T-helper 22 cell (primary cell): ENCODE results near the gene GP1BA.

Experiments used
- DNase-seq: peaks from one replicate; pipeline ENCODE4 v3.0.0-alpha.2; 2020; ENCODE audit warnings: low read depth

GP1BA gene

GRCh38 chr17:4931963-4932362 lies at the start of gene GP1BA:
Gene GP1BA, plus strand, starts transcription at chr17:4932277. Its CDS starts 328 bp downstream, at chr17:4932605.
- no peak for DNase-seq

DNA sequence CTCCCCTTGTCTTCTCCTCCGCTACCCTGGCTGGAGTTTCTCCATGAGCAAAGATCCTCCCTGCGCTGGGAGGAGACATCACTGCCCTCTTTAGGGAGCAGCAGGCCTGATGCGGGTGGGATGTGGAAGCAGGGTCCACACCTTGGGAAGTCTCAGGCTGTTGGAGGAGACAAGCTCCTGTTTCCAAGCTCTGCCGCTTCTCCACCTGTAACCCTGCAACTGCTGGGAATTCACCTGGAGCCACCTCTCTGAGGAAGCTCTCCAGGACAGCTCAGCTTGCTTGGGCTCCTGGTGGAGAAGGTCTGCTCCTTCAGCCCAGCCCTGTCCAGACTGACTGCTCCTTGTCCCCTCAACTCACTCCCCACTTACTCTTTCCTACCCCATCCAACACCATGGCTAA lies 47.6 kb upstream of the GP1BA start:
- DNase-seq: no peak

- DNase-seq: no peak
These were observed 45.2 kb upstream of the GP1BA start for GRCh38 chr17:4886830-4887229.

DNA sequence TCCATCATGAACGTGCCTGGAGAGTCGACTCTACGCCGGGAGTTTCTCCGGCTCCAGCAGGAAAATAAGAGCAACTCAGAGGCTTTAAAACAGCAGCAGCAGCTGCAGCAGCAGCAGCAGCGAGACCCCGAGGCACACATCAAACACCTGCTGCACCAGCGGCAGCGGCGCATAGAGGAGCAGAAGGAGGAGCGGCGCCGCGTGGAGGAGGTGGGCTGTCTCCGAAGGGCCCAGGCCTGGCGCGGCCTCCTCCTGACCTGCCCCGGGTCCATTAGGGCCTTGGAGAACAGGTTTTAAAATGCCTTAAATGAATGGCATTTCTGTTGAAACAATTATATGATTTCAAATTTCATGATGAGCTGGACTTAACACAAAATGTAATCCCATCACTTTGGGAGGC lies 44.5 kb upstream of the GP1BA start:
- no peak for DNase-seq

- DNase-seq: no peak
These were observed 40.4 kb upstream of the GP1BA start for GRCh38 chr17:4891411-4892410.

- no peak for DNase-seq
These were observed 39.4 kb upstream of the GP1BA start for GRCh38 chr17:4892499-4893221.

DNA sequence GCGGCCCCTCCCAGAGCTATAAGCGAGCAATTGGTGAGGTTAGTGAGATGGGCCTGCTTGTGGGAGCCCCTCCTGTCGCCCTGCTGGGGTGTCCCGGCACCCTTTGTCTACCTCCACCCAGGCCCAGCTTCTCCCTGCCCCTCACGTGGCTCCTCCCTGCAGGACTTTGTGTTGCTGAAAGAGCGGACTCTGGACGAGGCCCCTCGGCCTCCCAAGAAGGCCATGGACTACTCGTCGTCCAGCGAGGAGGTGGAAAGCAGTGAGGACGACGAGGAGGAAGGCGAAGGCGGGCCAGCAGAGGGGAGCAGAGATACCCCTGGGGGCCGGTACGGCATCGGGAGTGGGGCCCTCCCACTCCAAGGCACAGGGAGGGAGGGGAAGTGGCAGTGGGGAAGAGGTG lies 38.8 kb upstream of the GP1BA start:
- DNase-seq: no peak

DNA sequence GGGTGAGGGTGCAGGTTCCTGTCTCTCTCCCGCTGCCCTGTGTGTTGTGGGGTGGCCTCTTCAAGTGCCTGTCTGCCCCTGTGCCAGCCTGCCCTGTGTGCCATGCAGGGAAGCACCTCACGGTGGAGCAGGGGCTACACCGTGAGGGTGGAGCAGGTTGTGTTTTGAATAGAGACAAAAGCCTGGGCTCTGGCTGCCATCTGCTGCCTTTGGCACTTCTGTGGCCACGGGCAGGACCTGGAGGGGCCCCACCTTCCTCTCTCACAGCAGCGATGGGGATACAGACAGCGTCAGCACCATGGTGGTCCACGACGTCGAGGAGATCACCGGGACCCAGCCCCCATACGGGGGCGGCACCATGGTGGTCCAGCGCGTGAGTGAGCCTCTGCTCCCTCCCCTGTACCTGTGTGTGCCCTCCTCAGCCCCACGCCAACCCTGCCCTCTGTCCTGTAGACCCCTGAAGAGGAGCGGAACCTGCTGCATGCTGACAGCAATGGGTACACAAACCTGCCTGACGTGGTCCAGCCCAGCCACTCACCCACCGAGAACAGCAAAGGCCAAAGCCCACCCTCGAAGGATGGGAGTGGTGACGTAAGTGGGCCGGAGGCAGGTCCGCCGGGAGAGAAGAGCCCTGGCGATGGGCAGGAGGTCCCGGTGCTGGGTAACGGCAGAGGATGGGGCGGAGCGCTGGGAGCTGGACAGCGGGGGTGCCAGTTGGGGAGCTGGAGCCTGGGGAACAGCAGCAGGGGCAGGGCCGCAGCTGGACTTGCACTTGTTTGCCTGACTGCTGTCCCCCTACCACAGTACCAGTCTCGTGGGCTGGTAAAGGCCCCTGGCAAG lies 38.1 kb upstream of the GP1BA start:
- DNase-seq: no peak

- DNase-seq: no peak
These were observed 37.0 kb upstream of the GP1BA start for GRCh38 chr17:4895121-4895520.

- no peak for DNase-seq
These were observed 36.3 kb upstream of the GP1BA start for GRCh38 chr17:4895657-4896331.

DNA sequence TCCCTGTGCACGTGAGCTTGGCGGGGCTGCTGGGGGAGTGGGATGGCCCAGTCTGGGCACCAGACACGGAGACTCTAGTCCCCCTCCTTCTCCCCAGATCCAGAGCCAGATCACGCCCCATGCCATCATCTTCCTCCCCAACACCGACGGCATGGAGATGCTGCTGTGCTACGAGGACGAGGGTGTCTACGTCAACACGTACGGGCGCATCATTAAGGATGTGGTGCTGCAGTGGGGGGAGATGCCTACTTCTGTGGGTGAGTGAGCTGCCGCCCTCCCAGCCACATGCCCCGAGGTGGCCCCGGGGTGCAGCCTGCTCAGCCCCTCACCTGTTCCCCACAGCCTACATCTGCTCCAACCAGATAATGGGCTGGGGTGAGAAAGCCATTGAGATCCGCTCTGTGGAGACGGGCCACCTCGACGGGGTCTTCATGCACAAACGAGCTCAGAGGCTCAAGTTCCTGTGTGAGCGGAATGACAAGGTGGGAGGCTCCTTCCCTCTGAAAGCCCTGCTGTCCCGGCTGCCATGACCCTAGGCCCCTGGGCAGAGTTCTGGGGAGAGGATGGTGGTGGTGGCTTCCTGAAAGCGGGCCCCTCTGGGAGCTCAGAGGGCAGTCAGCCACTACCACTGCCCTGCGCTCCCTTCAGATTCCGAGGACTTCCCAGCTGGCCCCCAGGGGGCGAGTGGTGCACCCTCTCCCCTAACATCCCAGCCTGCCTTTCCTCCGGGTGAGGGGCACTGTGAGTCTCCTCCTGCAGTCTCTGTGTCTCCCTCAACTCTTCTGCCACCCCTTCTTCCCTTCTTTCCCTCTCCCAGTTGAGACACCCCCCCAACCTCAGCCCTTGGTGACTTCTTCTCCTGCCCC lies 35.5 kb upstream of the GP1BA start:
- DNase-seq: no peak

- DNase-seq: no peak
These were observed 34.8 kb upstream of the GP1BA start for GRCh38 chr17:4897198-4897687.

- DNase-seq: no peak
These were observed 34.3 kb upstream of the GP1BA start for GRCh38 chr17:4897785-4898184.

- no peak for DNase-seq
These were observed 33.7 kb upstream of the GP1BA start for GRCh38 chr17:4898351-4898750.

GRCh38 chr17:4898927-4899326 lies 33.1 kb upstream of the GP1BA start:
- DNase-seq: peak; percentile 18

- DNase-seq: peak; percentile 94
These were observed 32.5 kb upstream of the GP1BA start, which contains the start of gene C17orf107 for GRCh38 chr17:4899341-4900230. Gene C17orf107, plus strand, starts transcription at chr17:4899536. Its CDS starts 227 bp downstream, at chr17:4899763.

DNA sequence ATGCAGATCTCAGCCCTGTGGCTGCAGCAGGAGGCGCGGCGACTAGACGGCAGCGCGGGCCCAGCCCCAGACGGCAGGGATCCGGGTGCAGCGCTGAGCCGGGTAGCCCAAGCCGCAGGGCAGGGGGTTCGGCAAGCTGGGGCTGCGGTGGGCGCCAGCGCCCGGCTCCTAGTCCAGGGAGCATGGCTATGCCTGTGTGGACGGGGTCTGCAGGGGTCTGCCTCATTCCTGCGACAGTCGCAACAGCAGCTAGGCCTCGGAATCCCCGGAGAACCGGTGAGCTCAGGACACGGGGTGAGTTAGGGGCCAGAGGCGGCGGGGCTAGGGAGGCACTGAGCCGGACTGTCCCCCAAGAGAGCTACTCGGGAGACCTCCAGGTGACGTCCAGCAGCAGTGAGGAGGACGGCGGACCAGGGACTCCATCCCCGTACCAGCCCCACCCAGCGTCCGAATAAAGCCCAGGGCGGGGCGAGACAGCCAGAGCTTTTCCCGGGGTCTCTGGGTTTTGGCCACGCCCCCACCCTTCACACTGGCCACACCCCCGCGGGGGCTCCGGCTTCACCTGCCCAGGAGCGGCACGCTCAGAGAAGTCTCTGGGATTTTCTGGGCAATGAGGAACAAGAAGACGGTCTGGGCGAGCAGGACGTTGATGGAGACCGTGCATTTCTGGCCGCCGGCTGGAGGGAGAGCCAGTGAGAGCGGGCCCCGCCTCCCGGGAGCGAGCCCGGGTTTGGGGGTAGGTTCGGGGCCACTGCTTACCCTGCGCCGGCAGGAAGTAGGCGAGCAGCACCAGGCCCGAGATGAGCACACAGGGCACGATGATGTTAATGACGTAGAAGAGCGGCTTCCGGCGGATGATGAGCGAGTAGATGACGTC lies 31.6 kb upstream of the GP1BA start:
- DNase-seq: peak; percentile 59

- no peak for DNase-seq
These were observed 30.9 kb upstream of the GP1BA start for GRCh38 chr17:4901108-4901647.
